GM10847 (cell line): ENCODE data around the gene CACNA1I.

Source experiments
- POLR2A ChIP-seq: IDR thresholded peaks from 2 replicates; pipeline ENCODE4 v1.6.1; 2011; ENCODE audit not compliant: insufficient read length; ENCODE audit errors: extremely low read depth

CACNA1I gene

GRCh38 chr22:39577366-39577765 is 6.8 kb downstream of the CACNA1I start:
- TF ChIP-seq POLR2A = no peak

- TF ChIP-seq POLR2A = no peak
These were observed 7.3 kb downstream of the CACNA1I start for GRCh38 chr22:39577900-39578299.

GRCh38 chr22:39580006-39580441 is 9.5 kb downstream of the CACNA1I start:
- TF ChIP-seq POLR2A = no peak

DNA sequence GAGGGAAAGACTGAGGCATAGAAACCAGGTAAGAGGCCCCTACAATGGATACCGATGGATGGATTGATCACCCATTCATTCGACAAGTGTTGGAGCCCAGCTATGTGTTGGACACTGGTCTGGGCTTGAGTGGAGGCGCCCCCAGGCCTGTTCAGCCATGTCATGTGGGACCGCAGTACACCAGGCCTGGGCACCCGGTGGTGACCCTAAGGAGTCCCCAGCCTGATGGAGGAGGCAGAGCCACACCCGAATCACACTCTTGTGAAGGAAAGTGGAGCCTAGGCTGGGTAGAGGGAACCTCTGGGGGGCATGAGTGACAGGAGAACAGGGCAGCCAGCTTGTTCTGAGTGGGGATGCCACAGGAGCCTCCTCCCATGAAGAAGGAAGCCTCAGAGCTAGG is 10.2 kb downstream of the CACNA1I start:
- TF ChIP-seq POLR2A = no peak

DNA sequence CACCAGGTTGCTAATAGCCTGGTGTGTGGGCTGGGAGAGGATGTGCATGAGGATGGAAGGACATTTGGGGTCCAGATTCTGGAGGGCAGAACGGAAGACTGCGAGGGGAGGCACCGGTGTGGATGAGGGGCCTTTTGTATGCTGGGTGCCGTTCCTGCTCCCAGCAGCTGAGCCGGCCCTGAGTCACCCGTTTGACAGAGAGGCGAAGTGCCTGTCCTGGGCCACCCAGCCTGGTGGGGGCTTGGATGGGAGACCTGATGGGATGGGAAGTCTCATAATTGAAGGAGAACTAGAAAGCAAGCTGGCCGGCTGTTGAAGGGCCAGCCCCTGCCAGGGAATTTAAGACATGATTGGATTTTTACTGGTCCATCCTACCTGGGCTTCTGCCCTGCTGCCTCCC is 10.8 kb downstream of the CACNA1I start:
- TF ChIP-seq POLR2A = no peak

GRCh38 chr22:39583066-39583667 is 12.6 kb downstream of the CACNA1I start:
- no peak for TF ChIP-seq POLR2A

DNA sequence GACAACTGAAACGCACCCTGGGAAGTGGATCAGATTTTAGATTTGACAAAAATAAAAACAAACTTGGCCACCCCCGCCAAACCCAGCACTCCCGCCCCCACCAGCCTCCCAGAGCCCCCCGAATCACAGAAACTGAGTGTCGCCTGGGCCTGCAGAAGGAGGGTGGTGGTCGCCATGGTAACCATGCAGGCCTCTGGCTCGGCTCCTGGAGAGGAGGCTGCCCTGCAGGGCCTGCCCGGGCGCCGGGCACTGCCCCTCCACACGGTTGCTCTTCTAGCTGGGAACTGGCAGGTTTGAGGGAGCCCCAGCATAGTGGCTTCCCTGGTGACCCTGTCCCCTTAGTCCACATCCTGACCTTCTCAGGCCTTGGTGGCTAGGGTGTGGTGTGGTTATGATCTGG is 19.3 kb downstream of the CACNA1I start:
- TF ChIP-seq POLR2A = no peak

GRCh38 chr22:39592081-39593065 is 21.8 kb downstream of the CACNA1I start:
- no peak for TF ChIP-seq POLR2A

DNA sequence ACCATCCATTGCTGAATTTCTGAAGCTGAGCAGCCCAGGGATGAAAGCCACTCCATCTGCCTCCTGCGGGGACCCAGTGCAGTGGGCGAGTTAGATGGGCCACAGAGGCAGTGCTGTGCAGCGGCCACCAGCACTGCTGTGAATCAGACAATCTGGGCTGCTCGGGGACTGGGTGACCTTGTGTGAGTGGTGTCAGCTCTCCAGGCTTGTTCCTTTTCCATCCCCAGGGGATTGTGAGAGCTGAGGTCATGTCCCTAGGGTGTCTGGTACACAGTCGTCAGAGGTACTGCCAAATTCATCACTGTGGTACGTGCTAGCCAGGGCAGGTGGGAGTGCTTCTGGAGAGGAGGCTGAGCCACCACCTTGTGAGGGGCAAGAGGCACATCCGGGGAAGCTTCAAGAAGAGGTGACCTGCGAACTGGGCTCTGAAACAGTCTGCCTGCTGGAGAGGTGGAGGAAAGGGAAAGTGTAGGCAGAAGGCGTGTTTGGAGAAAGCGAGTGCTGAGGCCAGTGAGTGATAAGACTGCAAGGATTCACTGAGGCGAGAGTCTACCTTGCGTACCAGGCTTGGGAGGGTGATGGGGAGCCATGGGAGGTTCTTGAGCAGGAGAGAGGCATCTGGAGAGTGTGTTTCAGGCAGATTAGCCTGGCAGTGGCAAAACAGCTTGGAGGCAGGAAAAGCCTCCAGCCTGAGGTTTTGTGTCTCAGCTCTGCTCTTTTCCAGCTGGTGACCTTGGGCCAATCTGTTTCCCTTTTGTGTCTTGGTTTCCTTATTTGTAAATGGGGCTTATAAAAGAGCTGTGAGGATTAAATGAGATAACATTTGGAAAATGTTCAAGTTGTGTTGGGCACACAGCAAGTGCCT is 22.7 kb downstream of the CACNA1I start:
- TF ChIP-seq POLR2A = no peak

GRCh38 chr22:39593931-39594285 is 23.4 kb downstream of the CACNA1I start:
- TF ChIP-seq POLR2A = no peak

- TF ChIP-seq POLR2A = no peak
These were observed 23.9 kb downstream of the CACNA1I start for GRCh38 chr22:39594411-39594810.

- no peak for TF ChIP-seq POLR2A
These were observed 25.1 kb downstream of the CACNA1I start for GRCh38 chr22:39595622-39596172.

- TF ChIP-seq POLR2A = no peak
These were observed 26.0 kb downstream of the CACNA1I start for GRCh38 chr22:39596601-39597000.

DNA sequence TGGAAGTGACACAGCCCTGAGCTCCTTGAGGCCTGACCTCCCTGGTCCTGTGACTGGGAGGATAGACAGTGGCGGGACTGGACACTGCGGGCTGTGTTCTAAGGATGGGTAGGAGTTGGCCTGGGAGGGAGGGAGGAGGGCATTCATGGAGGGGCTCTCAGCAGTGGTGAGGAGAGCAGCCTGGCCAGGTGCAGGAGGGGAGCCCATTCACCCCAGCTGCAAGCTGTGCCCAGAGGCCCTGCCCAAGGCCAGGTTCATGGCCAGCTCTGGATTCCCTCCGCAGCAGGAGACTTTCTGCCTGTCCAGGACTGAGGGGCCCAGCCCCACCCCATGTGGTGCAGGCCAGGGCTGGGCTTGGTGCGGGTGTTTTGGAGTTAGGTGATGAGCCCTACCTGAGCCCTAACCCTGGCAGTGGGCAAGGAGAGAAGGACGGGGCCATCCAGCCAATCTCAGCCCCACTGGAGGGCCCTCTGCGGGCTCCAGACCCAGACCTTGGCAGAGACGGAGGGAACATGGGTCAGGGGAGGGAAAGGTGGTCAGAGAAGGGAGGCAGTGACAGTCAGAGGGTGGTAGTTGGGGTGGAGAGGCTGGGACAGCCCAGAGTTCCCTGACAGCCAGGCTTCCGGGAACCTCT is 26.8 kb downstream of the CACNA1I start:
- no peak for TF ChIP-seq POLR2A
